ENCODE measurements around the gene ANLN. TPM values are rescaled to one million over a fixed set of nuclear protein-coding genes. Genes with fewer than 3 reads are reported as not detected.

ANLN gene
- total RNA-seq, 1 experiment from 2014 or later, result 81.1 TPM

DNA sequence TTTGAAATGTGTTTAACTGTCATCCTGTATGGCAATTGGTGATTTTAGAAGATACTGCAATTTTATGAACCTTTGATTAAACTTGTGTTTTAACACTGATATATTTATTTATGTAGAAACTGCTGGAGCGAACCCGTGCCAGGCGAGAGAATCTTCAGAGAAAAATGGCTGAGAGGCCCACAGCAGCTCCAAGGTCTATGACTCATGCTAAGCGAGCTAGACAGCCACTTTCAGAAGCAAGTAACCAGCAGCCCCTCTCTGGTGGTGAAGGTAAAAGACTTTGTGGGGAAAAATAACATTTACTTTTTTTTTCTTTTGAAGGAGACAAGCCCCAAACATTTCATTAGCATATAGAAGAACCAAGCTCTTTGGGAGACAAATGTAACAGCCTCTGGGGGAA is 6.5 kb downstream of the ANLN start:
- no peak for ATAC-seq
- POLR2A ChIA-PET, result no interaction called here
- peaks cover 18% of the 10 kb centered on the region for H3K9me3 Mint-ChIP-seq

More for the DNA sequence above, 6.5 kb downstream of the ANLN start:
- CTCF ChIA-PET, result no interaction called here
- Mint-ChIP-seq H3K27ac (no peak overlapping the region), H3K4me1 (peaks cover 32% of the 10 kb centered on the region), H3K36me3 (peaks cover 60% of the 10 kb centered on the region), H3K4me3 (no peak overlapping the region), H3K27me3 (ENCODE audit: low read depth) (no peaks in the 10 kb centered on the region)
- DNase-seq (ENCODE audit: low spot score), result no peak
- TF ChIP-seq JAZF1 (CRISPR knock-in tag; IDR thresholded peaks at IDR 0.05) (no peak), KAT7 (CRISPR knock-in tag; IDR thresholded peaks at IDR 0.05; ENCODE audit: borderline replicate concordance) (no peak), RELA (CRISPR knock-in tag; IDR thresholded peaks at IDR 0.05; ENCODE audit: borderline replicate concordance) (no peak), ATF1 (CRISPR knock-in tag; IDR thresholded peaks at IDR 0.05) (no peak), NFYB (CRISPR knock-in tag; conservative IDR thresholded peaks at IDR 0.05; ENCODE audit: low read depth) (no peak), HMGA2 (CRISPR knock-in tag; IDR thresholded peaks at IDR 0.05) (no peak), GRHL2 (CRISPR knock-in tag; IDR thresholded peaks at IDR 0.05; ENCODE audit: insufficient replicate concordance, severe bottlenecking) (no peak), ZNF396 (CRISPR knock-in tag; IDR thresholded peaks at IDR 0.05; ENCODE audit: borderline replicate concordance) (no peak)
- TF ChIP-seq, protein P1, sequence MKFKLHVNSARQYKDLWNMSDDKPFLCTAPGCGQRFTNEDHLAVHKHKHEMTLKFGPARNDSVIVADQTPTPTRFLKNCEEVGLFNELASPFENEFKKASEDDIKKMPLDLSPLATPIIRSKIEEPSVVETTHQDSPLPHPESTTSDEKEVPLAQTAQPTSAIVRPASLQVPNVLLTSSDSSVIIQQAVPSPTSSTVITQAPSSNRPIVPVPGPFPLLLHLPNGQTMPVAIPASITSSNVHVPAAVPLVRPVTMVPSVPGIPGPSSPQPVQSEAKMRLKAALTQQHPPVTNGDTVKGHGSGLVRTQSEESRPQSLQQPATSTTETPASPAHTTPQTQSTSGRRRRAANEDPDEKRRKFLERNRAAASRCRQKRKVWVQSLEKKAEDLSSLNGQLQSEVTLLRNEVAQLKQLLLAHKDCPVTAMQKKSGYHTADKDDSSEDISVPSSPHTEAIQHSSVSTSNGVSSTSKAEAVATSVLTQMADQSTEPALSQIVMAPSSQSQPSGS (CRISPR knock-in tag; IDR thresholded peaks at IDR 0.05; ENCODE audit: borderline replicate concordance, low read depth), result no peak
- TF ChIP-seq, protein P2, sequence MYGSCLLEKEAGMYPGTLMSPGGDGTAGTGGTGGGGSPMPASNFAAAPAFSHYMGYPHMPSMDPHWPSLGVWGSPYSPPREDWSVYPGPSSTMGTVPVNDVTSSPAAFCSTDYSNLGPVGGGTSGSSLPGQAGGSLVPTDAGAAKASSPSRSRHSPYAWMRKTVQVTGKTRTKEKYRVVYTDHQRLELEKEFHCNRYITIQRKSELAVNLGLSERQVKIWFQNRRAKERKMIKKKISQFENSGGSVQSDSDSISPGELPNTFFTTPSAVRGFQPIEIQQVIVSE (CRISPR knock-in tag; IDR thresholded peaks at IDR 0.05; ENCODE audit: borderline replicate concordance), result no peak
- TF ChIP-seq, protein P3, sequence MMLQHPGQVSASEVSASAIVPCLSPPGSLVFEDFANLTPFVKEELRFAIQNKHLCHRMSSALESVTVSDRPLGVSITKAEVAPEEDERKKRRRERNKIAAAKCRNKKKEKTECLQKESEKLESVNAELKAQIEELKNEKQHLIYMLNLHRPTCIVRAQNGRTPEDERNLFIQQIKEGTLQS (CRISPR knock-in tag; conservative IDR thresholded peaks at IDR 0.05), result no peak
- TF ChIP-seq, protein P4, sequence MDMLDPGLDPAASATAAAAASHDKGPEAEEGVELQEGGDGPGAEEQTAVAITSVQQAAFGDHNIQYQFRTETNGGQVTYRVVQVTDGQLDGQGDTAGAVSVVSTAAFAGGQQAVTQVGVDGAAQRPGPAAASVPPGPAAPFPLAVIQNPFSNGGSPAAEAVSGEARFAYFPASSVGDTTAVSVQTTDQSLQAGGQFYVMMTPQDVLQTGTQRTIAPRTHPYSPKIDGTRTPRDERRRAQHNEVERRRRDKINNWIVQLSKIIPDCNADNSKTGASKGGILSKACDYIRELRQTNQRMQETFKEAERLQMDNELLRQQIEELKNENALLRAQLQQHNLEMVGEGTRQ (CRISPR knock-in tag; IDR thresholded peaks at IDR 0.05), result no peak
- TF ChIP-seq, protein P5, sequence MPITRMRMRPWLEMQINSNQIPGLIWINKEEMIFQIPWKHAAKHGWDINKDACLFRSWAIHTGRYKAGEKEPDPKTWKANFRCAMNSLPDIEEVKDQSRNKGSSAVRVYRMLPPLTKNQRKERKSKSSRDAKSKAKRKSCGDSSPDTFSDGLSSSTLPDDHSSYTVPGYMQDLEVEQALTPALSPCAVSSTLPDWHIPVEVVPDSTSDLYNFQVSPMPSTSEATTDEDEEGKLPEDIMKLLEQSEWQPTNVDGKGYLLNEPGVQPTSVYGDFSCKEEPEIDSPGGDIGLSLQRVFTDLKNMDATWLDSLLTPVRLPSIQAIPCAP (CRISPR knock-in tag; IDR thresholded peaks at IDR 0.05), result no peak
- TF ChIP-seq, protein P6, sequence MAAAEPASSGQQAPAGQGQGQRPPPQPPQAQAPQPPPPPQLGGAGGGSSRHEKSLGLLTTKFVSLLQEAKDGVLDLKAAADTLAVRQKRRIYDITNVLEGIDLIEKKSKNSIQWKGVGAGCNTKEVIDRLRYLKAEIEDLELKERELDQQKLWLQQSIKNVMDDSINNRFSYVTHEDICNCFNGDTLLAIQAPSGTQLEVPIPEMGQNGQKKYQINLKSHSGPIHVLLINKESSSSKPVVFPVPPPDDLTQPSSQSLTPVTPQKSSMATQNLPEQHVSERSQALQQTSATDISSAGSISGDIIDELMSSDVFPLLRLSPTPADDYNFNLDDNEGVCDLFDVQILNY (CRISPR knock-in tag; IDR thresholded peaks at IDR 0.05), result no peak
- TF ChIP-seq, protein P7, sequence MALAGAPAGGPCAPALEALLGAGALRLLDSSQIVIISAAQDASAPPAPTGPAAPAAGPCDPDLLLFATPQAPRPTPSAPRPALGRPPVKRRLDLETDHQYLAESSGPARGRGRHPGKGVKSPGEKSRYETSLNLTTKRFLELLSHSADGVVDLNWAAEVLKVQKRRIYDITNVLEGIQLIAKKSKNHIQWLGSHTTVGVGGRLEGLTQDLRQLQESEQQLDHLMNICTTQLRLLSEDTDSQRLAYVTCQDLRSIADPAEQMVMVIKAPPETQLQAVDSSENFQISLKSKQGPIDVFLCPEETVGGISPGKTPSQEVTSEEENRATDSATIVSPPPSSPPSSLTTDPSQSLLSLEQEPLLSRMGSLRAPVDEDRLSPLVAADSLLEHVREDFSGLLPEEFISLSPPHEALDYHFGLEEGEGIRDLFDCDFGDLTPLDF (CRISPR knock-in tag; IDR thresholded peaks at IDR 0.05), result no peak
- TF ChIP-seq, protein P8, sequence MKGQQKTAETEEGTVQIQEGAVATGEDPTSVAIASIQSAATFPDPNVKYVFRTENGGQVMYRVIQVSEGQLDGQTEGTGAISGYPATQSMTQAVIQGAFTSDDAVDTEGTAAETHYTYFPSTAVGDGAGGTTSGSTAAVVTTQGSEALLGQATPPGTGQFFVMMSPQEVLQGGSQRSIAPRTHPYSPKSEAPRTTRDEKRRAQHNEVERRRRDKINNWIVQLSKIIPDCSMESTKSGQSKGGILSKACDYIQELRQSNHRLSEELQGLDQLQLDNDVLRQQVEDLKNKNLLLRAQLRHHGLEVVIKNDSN (CRISPR knock-in tag; IDR thresholded peaks at IDR 0.05), result no peak
- TF ChIP-seq, protein P9, sequence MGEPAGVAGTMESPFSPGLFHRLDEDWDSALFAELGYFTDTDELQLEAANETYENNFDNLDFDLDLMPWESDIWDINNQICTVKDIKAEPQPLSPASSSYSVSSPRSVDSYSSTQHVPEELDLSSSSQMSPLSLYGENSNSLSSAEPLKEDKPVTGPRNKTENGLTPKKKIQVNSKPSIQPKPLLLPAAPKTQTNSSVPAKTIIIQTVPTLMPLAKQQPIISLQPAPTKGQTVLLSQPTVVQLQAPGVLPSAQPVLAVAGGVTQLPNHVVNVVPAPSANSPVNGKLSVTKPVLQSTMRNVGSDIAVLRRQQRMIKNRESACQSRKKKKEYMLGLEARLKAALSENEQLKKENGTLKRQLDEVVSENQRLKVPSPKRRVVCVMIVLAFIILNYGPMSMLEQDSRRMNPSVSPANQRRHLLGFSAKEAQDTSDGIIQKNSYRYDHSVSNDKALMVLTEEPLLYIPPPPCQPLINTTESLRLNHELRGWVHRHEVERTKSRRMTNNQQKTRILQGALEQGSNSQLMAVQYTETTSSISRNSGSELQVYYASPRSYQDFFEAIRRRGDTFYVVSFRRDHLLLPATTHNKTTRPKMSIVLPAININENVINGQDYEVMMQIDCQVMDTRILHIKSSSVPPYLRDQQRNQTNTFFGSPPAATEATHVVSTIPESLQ (CRISPR knock-in tag; IDR thresholded peaks at IDR 0.05), result no peak
- TF ChIP-seq, protein P10, sequence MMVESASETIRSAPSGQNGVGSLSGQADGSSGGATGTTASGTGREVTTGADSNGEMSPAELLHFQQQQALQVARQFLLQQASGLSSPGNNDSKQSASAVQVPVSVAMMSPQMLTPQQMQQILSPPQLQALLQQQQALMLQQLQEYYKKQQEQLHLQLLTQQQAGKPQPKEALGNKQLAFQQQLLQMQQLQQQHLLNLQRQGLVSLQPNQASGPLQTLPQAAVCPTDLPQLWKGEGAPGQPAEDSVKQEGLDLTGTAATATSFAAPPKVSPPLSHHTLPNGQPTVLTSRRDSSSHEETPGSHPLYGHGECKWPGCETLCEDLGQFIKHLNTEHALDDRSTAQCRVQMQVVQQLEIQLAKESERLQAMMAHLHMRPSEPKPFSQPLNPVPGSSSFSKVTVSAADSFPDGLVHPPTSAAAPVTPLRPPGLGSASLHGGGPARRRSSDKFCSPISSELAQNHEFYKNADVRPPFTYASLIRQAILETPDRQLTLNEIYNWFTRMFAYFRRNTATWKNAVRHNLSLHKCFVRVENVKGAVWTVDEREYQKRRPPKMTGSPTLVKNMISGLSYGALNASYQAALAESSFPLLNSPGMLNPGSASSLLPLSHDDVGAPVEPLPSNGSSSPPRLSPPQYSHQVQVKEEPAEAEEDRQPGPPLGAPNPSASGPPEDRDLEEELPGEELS (CRISPR knock-in tag; IDR thresholded peaks at IDR 0.05), result no peak
- TF ChIP-seq, protein P11, sequence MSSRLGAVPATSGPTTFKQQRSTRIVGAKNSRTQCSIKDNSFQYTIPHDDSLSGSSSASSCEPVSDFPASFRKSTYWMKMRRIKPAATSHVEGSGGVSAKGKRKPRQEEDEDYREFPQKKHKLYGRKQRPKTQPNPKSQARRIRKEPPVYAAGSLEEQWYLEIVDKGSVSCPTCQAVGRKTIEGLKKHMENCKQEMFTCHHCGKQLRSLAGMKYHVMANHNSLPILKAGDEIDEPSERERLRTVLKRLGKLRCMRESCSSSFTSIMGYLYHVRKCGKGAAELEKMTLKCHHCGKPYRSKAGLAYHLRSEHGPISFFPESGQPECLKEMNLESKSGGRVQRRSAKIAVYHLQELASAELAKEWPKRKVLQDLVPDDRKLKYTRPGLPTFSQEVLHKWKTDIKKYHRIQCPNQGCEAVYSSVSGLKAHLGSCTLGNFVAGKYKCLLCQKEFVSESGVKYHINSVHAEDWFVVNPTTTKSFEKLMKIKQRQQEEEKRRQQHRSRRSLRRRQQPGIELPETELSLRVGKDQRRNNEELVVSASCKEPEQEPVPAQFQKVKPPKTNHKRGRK (CRISPR knock-in tag; IDR thresholded peaks at IDR 0.05; ENCODE audit: borderline replicate concordance), result no peak
- TF ChIP-seq, protein P12, sequence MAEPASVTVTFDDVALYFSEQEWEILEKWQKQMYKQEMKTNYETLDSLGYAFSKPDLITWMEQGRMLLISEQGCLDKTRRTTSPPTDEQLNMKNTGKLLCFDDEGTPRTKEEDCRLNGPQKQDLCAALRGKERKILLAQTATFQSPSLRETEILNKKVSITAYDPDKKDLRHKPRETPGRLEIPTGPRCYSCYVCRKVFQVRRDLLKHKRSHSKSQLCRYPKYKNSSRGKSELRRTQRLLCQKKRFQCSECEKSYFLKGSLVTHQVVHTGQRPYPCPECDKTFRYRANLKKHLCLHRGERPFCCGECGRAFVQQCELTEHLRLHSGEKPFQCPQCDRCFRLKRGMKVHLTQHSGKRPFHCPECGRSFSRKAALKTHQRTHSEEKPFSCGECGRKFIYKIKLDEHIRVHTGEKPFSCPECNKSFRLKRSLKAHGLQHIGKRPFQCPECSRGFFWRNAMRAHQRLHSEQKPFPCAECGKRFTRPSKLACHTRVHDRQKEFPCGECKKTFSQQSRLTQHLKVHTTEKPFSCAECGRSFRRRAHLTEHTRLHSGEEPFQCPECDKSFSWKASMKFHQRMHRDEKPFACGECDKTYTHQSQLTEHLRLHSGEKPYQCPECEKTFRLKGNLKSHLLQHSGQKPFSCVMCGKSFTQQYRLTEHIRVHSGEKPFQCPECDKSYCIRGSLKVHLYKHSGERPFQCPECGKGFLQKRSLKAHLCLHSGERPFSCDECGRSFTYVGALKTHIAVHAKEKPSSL (CRISPR knock-in tag; conservative IDR thresholded peaks at IDR 0.05), result no peak

Measured in WTC11 (cell line).